Endothelial cell of umbilical vein (primary cell): ENCODE measurements around the gene DPYSL4. TPM values are rescaled to one million over a fixed set of nuclear protein-coding genes. Genes with fewer than 3 reads are reported as not detected.

ENCODE experiments used
- BruUV-seq: library from RNA; stranded (reverse); fragments of 400-500 nt; replicated peaks from 2 replicates; lab custom pipeline; 2021; lab: Mats Ljungman, UMichigan
- CTCF ChIA-PET: fragments of 300-600, 350-600 bp; sonication (Branson Sonifier 250); formaldehyde crosslinking; loops from one replicate; lab custom pipeline; 2021; ENCODE audit warnings: antibody characterized with exemption, inconsistent platforms; lab: Charles Lee
- POLR2A ChIA-PET: fragments of 300-600, 350-600 bp; sonication (Branson Sonifier 250); formaldehyde crosslinking; loops from one replicate; lab custom pipeline; 2021; ENCODE audit warnings: antibody characterized with exemption, inconsistent platforms; lab: Charles Lee
- DNase-seq: peaks from one replicate; pipeline ENCODE4 v3.0.0-alpha.2; 2011; ENCODE audit warnings: low read depth, low spot score
- FAIRE-seq: peaks from 2 replicates; lab custom pipeline; 2011; peaks lifted over from hg19 to GRCh38; lab: Jason Lieb, UNC
- H2AFZ ChIP-seq: 2 replicates; pipeline ENCODE4 v1.6.0; 2012; ENCODE audit warnings: low read depth, low read length, control low read depth, inconsistent platforms
- H3K27ac ChIP-seq: 2 replicates; pipeline ENCODE4 v1.5.1; 2011; ENCODE audit warnings: low read depth, mild to moderate bottlenecking, control low read depth, low read length, moderate library complexity; ENCODE audit not compliant: insufficient read depth
- H3K27me3 ChIP-seq, 2 experiments: 2 replicates each; pipeline versions ENCODE4 v1.6.0 to v1.6.1; 2011; ENCODE audit warnings: low read length in 2 of 2, mixed read lengths in 1 of 2; ENCODE audit not compliant: control insufficient read depth in 2 of 2, insufficient read depth in 2 of 2
- H3K36me3 ChIP-seq, 2 experiments: 2 replicates in 1 of 2; 3 replicates in 1 of 2; pipeline ENCODE4 v1.5.1; 2011; ENCODE audit warnings: low read length in 2 of 2, mild to moderate bottlenecking in 1 of 2, moderate library complexity in 1 of 2; ENCODE audit not compliant: control insufficient read depth in 2 of 2, insufficient read depth in 2 of 2; ENCODE audit errors: extremely low read depth in 1 of 2
- H3K4me1 ChIP-seq: 3 replicates; pipeline ENCODE4 v1.5.1; 2011; ENCODE audit warnings: mild to moderate bottlenecking, low read length; ENCODE audit not compliant: control insufficient read depth, insufficient read depth; ENCODE audit errors: extremely low read depth
- H3K4me2 ChIP-seq: 2 replicates; pipeline ENCODE4 v1.6.1; 2011; ENCODE audit warnings: low read length, control low read depth, mixed read lengths; ENCODE audit not compliant: insufficient read depth
- H3K4me3 ChIP-seq, 3 experiments: fragments of 200-600 bp in 1 of 3; sonication (generic), shearing (Covaris generic) in 1 of 3; replicated peaks in 1 of 3; 2 replicates each; pipeline ENCODE4 v1.5.1; 2011 to 2016; ENCODE audit warnings: control low read depth in 3 of 3, low read length in 3 of 3, mild to moderate bottlenecking in 2 of 3, inconsistent platforms in 1 of 3, low read depth in 1 of 3, moderate library complexity in 1 of 3; ENCODE audit not compliant: insufficient read depth in 1 of 3
- H3K79me2 ChIP-seq: 2 replicates; pipeline ENCODE4 v1.6.0; 2012; ENCODE audit warnings: low read length, inconsistent platforms; ENCODE audit not compliant: control insufficient read depth, insufficient read depth
- H3K9ac ChIP-seq: replicated peaks from 2 replicates; pipeline ENCODE3; 2011; ENCODE audit warnings: low read length, control low read depth; ENCODE audit not compliant: insufficient read depth; ENCODE audit errors: extremely low read depth
- H3K9me1 ChIP-seq: replicated peaks from 3 replicates; pipeline ENCODE4 v1.6.0; 2011; ENCODE audit warnings: mild to moderate bottlenecking, low read length; ENCODE audit not compliant: control insufficient read depth, insufficient read depth; ENCODE audit errors: extremely low read depth
- H3K9me3 ChIP-seq: replicated peaks from 2 replicates; pipeline ENCODE4 v1.5.1; 2012; ENCODE audit warnings: low read length, inconsistent platforms; ENCODE audit not compliant: control insufficient read depth, insufficient read depth
- H4K20me1 ChIP-seq: replicated peaks from 2 replicates; pipeline ENCODE3; 2011; ENCODE audit warnings: mild to moderate bottlenecking, low read length; ENCODE audit not compliant: control insufficient read depth, insufficient read depth; ENCODE audit errors: extremely low read depth
- EZH2 ChIP-seq: IDR thresholded peaks from 2 replicates; pipeline ENCODE4 v1.6.1; 2012; ENCODE audit warnings: borderline replicate concordance, low read depth, mild to moderate bottlenecking, moderate library complexity, low read length, inconsistent platforms; ENCODE audit not compliant: severe bottlenecking
- FOS ChIP-seq: IDR thresholded peaks from 2 replicates; pipeline ENCODE4 v1.6.1; 2011; ENCODE audit warnings: mild to moderate bottlenecking, low read length, moderate library complexity, borderline replicate concordance; ENCODE audit not compliant: insufficient read depth
- GATA2 ChIP-seq: IDR thresholded peaks from 2 replicates; pipeline ENCODE4 v1.7.0; 2011; ENCODE audit warnings: low read depth, mild to moderate bottlenecking, moderate library complexity, mixed read lengths, low read length; ENCODE audit not compliant: insufficient read length, insufficient read depth
- JUN ChIP-seq: IDR thresholded peaks from 2 replicates; pipeline ENCODE4 v1.6.1; 2011; ENCODE audit warnings: borderline replicate concordance, low read depth; ENCODE audit not compliant: insufficient read length, insufficient read depth
- MYC ChIP-seq: IDR thresholded peaks from one replicate; pipeline ENCODE4 v1.6.1; 2011; ENCODE audit warnings: mild to moderate bottlenecking, low read depth, low read length
- POLR2A ChIP-seq: IDR thresholded peaks from 2 replicates; pipeline ENCODE4 v1.6.1; 2012; ENCODE audit warnings: low read depth, mild to moderate bottlenecking, control low read depth, low read length
- POLR2AphosphoS5 ChIP-seq: IDR thresholded peaks from 2 replicates; pipeline ENCODE4 v1.6.1; 2012; ENCODE audit warnings: low read depth, mild to moderate bottlenecking, control low read depth, low read length, moderate library complexity; ENCODE audit not compliant: insufficient read depth
- dilution Hi-C: fragments of 300-500 bp; cut with MboI; formaldehyde crosslinking; loops from one replicate; pipeline ENCODE4 v1.15.0; 2019; ENCODE audit warnings: low sequenced_read_pairs; ENCODE audit not compliant: extremely low pct_ligation_motif_present
- intact Hi-C: fragments of 100-400 bp; cut with micrococcal nuclease; formaldehyde crosslinking; loops from one replicate; pipeline ENCODE4 v1.10.0; 2022
- polyA plus RNA-seq, 4 experiments: library from polyadenylated mRNA; depleted of rRNA in 3 of 4; stranded (reverse) in 3 of 4; unstranded in 1 of 4; fragments of >200 nt; gene quantifications; 2 replicates each; pipeline versions ENCODE4 v1.2.1 to v1.2.3, GENCODE V29; 2011 to 2012; ENCODE audit warnings: missing spikeins in 1 of 4
- total RNA-seq: library from RNA; stranded (reverse); gene quantifications from 2 replicates; pipeline ENCODE4 v1.2.3, GENCODE V29; 2021
- TF ChIP-seq, protein P1 (sequence below): IDR thresholded peaks from 2 replicates; pipeline ENCODE4 v1.6.1; 2011; ENCODE audit not compliant: insufficient read depth, insufficient read length
- TF ChIP-seq, protein P2 (sequence below), 2 donors: IDR thresholded peaks; 1 replicate in 1 of 2; 2 replicates in 1 of 2; pipeline ENCODE4 v1.5.1; 2011; ENCODE audit warnings: low read length in 2 of 2, mild to moderate bottlenecking in 2 of 2, moderate library complexity in 2 of 2, control low read depth in 1 of 2, inconsistent platforms in 1 of 2, low read depth in 1 of 2; ENCODE audit not compliant: insufficient read depth in 1 of 2; ENCODE audit errors: extremely low read depth in 1 of 2

The DPYSL4 gene
- total and polyA plus RNA-seq, 2 donors (not counting 3 experiments of a cell fraction or from before 2014, with no cell fraction given), result 27.1 to 60.0 TPM

DNA sequence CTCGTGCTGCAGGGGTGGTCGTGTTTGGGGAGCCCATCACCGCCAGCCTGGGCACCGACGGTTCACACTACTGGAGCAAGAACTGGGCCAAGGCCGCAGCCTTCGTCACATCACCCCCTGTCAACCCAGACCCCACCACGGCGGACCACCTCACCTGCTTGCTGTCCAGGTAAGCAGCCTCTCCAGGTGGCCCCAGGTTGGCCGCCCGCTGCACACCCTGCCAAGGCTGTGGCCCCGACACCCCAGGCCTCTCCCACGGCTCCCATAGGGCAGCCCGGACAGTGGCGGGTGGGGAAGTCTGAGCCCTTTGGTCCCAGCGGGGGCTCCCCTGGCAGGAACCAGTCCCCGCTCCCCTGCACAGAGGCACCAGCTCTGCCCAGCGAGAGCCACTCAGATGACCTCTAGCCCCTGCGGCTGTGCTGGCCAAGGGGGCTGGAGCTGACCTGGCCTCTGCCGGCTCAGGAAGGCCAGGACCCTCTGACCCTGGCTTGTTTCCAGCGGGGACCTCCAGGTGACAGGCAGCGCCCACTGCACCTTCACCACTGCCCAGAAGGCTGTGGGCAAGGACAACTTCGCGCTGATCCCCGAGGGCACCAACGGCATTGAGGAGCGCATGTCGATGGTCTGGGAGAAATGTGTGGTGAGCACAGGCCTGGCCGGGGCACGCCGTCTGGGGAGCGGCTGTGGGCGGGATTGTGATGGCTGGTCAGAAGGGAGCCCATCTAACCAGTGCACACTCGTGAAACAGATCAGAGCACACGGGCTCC lies 13.8 kb downstream of the DPYSL4 start:
- POLR2A ChIA-PET, result no interaction called here
- no peak overlapping the region for H3K4me3 ChIP-seq
- H4K20me1 ChIP-seq, result no peaks in the 10 kb centered on the region
- H3K4me1 ChIP-seq, result no peaks in the 10 kb centered on the region
- H3K9ac ChIP-seq, result no peak overlapping the region
- no peak overlapping the region for H3K4me2 ChIP-seq
- peaks cover 0 to 3% of the 10 kb centered on the region in 2 experiments for H3K36me3 ChIP-seq
- TF ChIP-seq, protein P1, sequence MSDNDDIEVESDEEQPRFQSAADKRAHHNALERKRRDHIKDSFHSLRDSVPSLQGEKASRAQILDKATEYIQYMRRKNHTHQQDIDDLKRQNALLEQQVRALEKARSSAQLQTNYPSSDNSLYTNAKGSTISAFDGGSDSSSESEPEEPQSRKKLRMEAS, result no peak
- TF ChIP-seq, protein P2, sequence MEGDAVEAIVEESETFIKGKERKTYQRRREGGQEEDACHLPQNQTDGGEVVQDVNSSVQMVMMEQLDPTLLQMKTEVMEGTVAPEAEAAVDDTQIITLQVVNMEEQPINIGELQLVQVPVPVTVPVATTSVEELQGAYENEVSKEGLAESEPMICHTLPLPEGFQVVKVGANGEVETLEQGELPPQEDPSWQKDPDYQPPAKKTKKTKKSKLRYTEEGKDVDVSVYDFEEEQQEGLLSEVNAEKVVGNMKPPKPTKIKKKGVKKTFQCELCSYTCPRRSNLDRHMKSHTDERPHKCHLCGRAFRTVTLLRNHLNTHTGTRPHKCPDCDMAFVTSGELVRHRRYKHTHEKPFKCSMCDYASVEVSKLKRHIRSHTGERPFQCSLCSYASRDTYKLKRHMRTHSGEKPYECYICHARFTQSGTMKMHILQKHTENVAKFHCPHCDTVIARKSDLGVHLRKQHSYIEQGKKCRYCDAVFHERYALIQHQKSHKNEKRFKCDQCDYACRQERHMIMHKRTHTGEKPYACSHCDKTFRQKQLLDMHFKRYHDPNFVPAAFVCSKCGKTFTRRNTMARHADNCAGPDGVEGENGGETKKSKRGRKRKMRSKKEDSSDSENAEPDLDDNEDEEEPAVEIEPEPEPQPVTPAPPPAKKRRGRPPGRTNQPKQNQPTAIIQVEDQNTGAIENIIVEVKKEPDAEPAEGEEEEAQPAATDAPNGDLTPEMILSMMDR (IDR thresholded peaks at IDR 0.05; ENCODE audit: extremely low read depth in 1 of 2, insufficient read depth in 1 of 2, low read depth in 1 of 2, low read length in 2 of 2), result no peak
- TF ChIP-seq JUN (no peak), EZH2 (no peak), GATA2 (no peak), FOS (no peak), POLR2AphosphoS5 (no peak), MYC (no peak), POLR2A (no peak)
- no peak overlapping the region for H3K27ac ChIP-seq
- FAIRE-seq (no peak), DNase-seq (no peak)
- dilution Hi-C loops (no loop called here), intact Hi-C loops (no loop called here)
- H3K9me1 ChIP-seq, result no peaks in the 10 kb centered on the region
- no TSS peak for BruUV-seq
- no peaks in the 10 kb centered on the region for H3K27me3 ChIP-seq
- CTCF ChIA-PET, result no interaction called here
- H3K9me3 ChIP-seq, result no peaks in the 10 kb centered on the region
- H2AFZ ChIP-seq, result no peak overlapping the region
- H3K79me2 ChIP-seq, result no peaks in the 10 kb centered on the region
